NCI-H2196 (cell line): ENCODE measurements around the gene PYGM.
A peak's percentile ranks its signal among the peaks of the same experiment; 100 is the strongest.

Source experiments
- DNase-seq: peaks from one replicate; lab custom pipeline; 2025; ENCODE audit not compliant: unreplicated experiment; lab: John Stamatoyannopoulos, UW

PYGM gene

GRCh38 chr11:64739871-64740270 lies 19.9 kb downstream of the PYGM start:
- DNase-seq: no peak

GRCh38 chr11:64736654-64737053 lies 23.1 kb downstream of the PYGM start:
- DNase-seq: no peak

GRCh38 chr11:64735725-64736259 lies 24.0 kb downstream of the PYGM start:
- DNase-seq: no peak

- DNase-seq: no peak
Measured at GRCh38 chr11:64734811-64735724, 24.7 kb downstream of the PYGM start.

GRCh38 chr11:64731601-64732000 lies 28.2 kb downstream of the PYGM start:
- DNase-seq: no peak

GRCh38 chr11:64729851-64730382 lies 29.9 kb downstream of the PYGM start:
- DNase-seq: peak; percentile 33

- DNase-seq: no peak
Measured at GRCh38 chr11:64728757-64729365, 30.9 kb downstream of the PYGM start.

GRCh38 chr11:64726867-64727530 lies 32.8 kb downstream of the PYGM start:
- DNase-seq: no peak

GRCh38 chr11:64726211-64726641 lies 33.5 kb downstream of the PYGM start:
- no peak for DNase-seq

- DNase-seq: no peak
Measured at GRCh38 chr11:64724863-64725532, 34.8 kb downstream of the PYGM start.

GRCh38 chr11:64723907-64724862 lies 35.6 kb downstream of the PYGM start:
- DNase-seq: no peak

GRCh38 chr11:64723117-64723906 lies 36.5 kb downstream of the PYGM start, which contains the start of gene NRXN2:
NRXN2 (minus strand) TSS chr11:64723197; CDS start chr11:64713699, 9,498 bp downstream.
- peak; percentile 90 for DNase-seq

- no peak for DNase-seq
Measured at GRCh38 chr11:64722141-64723065, 37.4 kb downstream of the PYGM start.

GRCh38 chr11:64721359-64721699 lies 38.4 kb downstream of the PYGM start:
- DNase-seq: no peak

GRCh38 chr11:64720640-64721358 lies 39.0 kb downstream of the PYGM start:
- DNase-seq: no peak

- DNase-seq: no peak
Measured at GRCh38 chr11:64720167-64720566, 39.6 kb downstream of the PYGM start.

- no peak for DNase-seq
Measured at GRCh38 chr11:64719406-64719805, 40.4 kb downstream of the PYGM start.
